Breast epithelium (tissue), 3 donors: Measurements from ENCODE around the gene SPIB.

ENCODE experiments used
- POLR2A ChIP-seq: fragments of 450-650 bp; IDR thresholded peaks from one replicate; pipeline ENCODE4 v1.6.1; 2016; ENCODE audit warnings: antibody characterized with exemption, mild to moderate bottlenecking, moderate library complexity
- TF ChIP-seq, protein P1 (sequence below), 3 donors: fragments of 450-650 bp; IDR thresholded peaks; one replicate each; pipeline ENCODE4 v1.5.1; 2016 to 2017; ENCODE audit warnings: antibody characterized with exemption in 3 of 3, mild to moderate bottlenecking in 3 of 3, moderate library complexity in 3 of 3

DNA sequence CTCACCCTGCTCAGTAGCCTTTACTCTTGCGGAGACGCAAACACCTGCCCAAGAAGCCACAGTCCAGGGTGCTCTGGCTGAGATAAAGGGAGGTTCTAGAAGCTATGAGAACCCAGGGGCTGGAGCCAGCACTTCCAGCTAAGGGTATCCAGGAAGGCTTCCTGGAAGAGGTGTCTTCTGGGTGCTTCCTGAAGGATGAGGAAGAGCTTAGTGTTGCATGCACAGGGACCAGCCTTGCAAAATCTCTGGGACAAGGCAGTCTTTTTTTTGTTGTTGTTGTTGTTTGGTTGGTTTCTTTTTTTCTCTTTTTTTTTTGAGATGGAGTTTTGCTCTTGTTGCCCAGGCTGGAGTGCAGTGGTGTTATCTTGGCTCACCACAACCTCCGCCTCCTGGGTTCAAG, 34.5 kb downstream of the SPIB start:
- TF ChIP-seq, protein P1, sequence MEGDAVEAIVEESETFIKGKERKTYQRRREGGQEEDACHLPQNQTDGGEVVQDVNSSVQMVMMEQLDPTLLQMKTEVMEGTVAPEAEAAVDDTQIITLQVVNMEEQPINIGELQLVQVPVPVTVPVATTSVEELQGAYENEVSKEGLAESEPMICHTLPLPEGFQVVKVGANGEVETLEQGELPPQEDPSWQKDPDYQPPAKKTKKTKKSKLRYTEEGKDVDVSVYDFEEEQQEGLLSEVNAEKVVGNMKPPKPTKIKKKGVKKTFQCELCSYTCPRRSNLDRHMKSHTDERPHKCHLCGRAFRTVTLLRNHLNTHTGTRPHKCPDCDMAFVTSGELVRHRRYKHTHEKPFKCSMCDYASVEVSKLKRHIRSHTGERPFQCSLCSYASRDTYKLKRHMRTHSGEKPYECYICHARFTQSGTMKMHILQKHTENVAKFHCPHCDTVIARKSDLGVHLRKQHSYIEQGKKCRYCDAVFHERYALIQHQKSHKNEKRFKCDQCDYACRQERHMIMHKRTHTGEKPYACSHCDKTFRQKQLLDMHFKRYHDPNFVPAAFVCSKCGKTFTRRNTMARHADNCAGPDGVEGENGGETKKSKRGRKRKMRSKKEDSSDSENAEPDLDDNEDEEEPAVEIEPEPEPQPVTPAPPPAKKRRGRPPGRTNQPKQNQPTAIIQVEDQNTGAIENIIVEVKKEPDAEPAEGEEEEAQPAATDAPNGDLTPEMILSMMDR (IDR thresholded peaks at IDR 0.05), result no peak
- TF ChIP-seq POLR2A, result no peak
